GM18951 (cell line): ENCODE measurements around the gene DFFB.

Source experiments
- POLR2A ChIP-seq: IDR thresholded peaks from 4 replicates; pipeline ENCODE4 v1.6.1; 2011; ENCODE audit warnings: mild to moderate bottlenecking; ENCODE audit not compliant: insufficient read length, insufficient read depth; ENCODE audit errors: extremely low read depth
- in situ Hi-C: fragments of 300-500 bp; cut with MboI; formaldehyde crosslinking; loops from one replicate; pipeline ENCODE4 v1.12.0; 2022; ENCODE audit warnings: low sequenced_read_pairs, mixed read lengths, inconsistent platforms; ENCODE audit not compliant: unreplicated experiment

DFFB gene

DNA sequence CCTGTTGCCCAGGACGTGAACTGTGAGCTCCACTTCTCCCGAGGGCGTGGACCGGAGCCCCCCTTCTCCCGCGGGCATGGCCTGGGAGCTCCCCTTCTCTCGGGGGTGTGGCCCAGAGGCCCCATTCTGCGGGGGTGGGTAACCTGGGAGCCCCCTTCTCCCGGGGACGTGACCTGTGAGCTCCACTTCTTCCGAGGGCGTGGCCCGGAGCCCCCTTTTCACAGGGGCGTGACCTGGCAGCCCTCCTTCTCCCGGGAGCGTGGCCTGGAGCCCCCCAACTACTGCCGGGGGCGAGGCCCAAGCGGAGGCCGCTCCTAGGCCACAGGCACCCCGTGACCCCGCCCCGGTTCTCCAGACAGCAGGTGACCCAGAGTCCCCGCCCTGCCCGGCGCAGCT is 42.5 kb downstream of the DFFB start:
- no peak for TF ChIP-seq POLR2A
- in situ Hi-C loops: loop anchor here (25.0 kb wide), 1 partner anchor 913 kb away; no protein-coding TSS in a partner anchor

DNA sequence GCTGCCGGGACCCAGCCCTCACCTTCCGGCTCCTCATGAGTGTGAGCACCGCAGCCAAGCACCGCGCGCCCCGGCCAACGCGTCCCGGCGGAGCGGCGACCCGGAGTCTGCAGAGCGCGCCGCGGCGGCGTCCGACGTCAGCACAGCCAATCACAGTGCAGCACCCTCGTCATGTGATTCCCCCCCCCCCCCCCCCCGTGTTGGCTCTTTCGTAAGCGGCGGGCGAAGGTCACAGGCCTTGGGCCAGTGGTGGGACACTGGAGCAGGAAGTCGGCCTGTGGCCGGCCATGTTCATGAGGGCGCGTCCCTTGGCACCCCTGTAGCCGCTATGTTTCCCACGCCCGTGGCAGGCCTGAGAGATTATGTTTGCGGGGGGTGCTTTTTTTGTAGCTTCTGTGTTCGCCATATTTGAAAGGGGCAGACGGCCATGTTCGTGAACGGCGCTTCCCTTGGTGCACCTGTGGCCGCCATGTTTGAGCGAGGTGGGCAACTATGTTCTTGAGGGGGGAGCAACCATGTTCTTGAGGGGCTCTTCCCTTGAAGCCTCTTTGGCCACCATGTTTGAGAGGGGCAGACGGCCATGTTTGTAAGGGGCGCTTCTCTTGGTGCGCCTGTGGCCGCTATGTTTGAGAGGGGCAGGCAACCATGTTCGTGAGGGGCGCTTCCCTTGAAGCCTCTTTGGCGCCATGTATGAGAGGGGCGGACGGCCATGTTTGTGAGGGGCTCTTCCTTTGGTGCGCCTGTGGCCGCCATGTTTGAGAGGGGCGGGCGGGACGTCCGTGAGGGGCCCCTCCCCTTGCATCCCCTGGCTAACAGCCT is 43.1 kb downstream of the DFFB start, which contains the start of gene C1orf174:
Gene C1orf174, minus strand, starts transcription at position 123 of the 819 bp plus-strand sequence. Its CDS starts 86 bp downstream, at position 37.
- peak; percentile 82 for TF ChIP-seq POLR2A
- in situ Hi-C loops: loop anchor here (25.0 kb wide), 1 partner anchor 912 kb away; no protein-coding TSS in a partner anchor

DNA sequence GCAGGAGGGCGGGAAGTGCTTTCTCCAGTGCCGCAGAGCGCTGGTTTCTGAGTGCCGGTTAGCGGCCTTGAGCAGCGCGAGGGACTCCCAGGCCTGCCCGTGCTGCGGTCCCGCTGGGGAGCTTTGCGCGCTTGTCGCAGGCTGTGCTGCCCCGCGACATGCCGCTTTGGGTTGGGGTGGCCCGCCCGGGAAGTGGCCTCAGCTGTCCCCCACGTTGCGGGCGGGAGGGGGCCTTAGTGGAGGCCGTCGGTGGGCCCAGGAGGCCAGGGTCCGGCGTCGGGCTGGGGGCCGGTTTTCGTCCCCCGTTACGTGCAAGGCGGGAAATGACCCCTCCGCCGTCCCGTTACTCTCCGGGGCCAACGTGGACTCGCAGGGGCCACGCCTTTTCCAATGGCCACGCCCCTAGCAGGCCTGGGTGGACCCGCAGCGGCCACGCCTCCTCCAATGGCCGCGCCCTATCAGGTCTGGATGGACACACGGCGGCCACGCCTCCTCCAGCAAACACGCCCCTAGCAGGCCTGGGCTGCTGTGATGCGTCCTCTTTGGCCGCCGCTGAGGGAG is 43.8 kb downstream of the DFFB start:
- TF ChIP-seq POLR2A: peak; percentile 42
- in situ Hi-C loops: loop anchor here (25.0 kb wide), 1 partner anchor 911 kb away; no protein-coding TSS in a partner anchor

DNA sequence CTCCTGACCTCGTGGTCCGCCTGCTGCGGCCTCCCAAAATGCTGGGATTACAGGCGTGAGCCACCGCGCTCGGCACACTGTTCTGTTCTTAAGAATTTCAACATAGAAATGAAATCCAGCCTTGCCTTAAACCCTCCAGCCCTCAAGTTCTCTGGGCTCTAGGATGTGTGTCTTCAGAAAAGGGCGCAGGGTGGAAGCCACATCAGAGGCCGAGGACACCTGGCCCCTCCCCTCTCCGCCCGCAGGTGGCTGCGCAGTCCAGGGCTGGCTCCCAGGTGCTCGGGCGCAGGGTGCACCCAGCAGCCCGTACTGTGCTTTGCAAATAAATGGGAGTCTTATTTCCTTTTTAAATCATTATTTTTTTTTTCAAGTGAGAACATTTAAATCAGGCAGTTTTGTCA is 44.8 kb downstream of the DFFB start:
- in situ Hi-C loops: loop anchor here (25.0 kb wide), 1 partner anchor 910 kb away; no protein-coding TSS in a partner anchor

DNA sequence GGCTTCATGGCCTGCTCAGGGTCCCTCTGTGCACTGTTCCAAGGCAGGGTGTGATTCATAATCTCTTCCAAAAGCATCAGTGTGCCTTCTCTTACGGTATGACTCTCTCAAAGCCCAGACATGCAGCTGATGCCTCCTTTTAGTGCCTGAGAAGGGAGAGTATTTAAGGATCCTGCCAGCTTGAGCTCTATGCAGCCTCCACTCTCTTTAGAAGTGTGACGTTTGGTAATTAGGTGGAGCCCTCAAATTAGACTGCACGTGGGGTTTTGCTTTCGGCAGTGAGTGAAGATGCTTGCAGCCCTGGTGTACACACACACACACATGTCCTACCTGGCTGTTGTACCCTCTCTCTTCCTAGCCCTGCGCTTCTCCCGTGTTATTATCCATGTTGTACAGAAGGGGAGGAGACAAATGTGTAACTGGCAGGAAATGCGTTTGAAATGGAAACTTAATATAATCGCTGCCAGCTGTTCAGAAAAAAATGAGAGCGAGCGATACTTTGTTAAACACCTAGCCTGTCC is 45.4 kb downstream of the DFFB start:
- TF ChIP-seq POLR2A: no peak
- in situ Hi-C loops: loop anchor here (25.0 kb wide), 1 partner anchor 910 kb away; no protein-coding TSS in a partner anchor

More for the DNA sequence above, 44.8 kb downstream of the DFFB start:
- TF ChIP-seq POLR2A: no peak

DNA sequence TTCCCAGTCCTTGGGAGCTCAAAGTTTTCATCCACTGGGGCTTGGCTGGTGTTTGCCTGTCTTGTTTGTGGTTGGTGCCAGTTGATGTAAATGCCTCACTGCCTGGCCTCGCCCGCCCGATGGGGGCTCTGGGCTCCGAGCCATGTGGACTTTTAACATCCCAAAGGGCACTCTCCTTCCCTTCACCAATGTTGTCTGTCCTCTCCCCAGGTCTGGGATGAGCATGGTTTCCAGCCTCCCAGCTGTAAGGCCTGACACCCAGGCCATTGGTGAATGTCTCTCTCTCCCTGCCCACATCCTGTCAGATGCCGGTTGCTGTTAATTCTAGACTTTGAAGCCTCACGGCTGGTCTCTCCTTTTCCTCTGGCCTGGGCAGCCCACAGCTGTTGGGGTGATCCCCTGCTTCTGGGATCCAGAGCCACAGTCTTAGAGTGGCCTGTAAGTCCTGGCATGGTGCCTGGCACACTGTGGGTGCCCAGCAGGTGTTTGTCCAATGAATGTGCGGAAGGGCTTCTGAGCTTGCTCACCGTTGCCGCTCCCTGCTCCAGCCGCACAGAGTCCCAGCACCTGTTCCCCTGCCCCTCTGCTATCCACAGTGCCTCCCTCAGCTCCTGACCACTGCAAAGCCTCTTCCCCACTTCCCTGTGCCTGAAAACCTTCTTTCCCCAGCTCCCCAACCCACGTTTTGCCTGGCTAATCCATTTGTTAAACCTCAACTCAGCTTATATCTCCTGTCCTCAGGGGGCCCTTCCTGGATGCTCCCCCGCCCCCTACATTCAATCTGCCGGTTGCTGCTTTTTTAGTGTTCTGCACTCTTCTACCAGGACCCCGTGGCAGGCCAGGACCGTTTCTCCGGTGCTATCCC is 46.1 kb downstream of the DFFB start:
- in situ Hi-C loops: loop anchor here (25.0 kb wide), 1 partner anchor 909 kb away; no protein-coding TSS in a partner anchor

DNA sequence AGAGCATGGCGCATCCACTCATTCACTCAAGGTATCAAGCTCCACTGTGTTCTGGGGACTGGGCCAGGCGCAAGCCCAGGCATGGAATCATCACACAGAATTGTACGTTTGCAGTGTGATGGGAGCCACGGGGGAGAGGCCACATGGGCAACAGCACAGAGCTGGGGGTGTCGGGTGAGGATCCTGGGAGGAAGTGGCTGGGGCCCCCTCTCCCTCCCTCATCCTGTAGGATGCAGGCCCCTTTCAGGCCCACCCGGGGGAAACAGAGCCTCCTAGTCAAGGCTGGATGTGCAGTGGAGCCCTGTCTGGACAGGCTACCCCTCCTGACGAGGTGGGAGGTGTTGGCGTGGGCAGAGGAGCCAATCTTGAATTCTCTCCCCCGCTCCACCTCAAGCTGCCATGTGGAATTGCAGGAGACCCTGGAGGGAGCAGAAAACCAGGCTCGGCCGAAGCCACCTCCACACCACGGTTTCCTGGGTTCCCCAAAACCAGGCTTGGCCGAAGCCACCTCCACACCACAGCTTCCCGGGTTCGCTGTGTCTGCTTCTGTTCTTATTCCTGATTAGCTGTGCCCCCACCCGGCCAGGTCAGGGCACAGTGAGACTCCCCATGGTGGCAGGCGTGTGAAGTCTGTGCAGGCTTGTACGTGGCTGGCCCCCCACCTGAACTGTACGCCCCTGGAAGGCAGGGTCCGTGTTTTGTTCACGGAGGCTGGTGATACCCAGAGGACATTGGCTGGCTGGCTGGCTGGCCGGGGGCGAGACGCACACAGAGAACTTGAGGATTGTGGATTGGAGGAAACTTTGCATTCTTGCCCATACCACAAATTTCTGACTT is 46.9 kb downstream of the DFFB start:
- in situ Hi-C loops: loop anchor here (25.0 kb wide), 1 partner anchor 908 kb away; no protein-coding TSS in a partner anchor
- no peak for TF ChIP-seq POLR2A

More for the DNA sequence above, 46.1 kb downstream of the DFFB start:
- TF ChIP-seq POLR2A: no peak

DNA sequence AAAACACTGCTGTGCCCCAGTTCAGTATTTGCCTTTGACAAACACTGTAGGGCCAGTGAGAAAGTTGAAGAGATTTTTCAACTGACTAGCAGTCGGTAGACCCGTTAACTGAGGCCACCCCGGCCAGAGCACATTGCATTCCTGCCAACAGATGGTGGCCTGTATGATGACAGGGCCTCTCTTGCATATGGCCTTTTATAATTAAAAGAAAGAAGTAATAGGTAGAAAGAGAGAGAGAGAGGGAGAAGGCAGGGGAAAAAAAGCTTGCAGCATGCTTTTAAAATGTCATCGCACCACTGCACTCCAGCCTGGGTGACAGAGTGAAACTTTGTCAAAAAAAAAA is 47.5 kb downstream of the DFFB start:
- in situ Hi-C loops: loop anchor here (25.0 kb wide), 1 partner anchor 907 kb away; no protein-coding TSS in a partner anchor
- TF ChIP-seq POLR2A: no peak

DNA sequence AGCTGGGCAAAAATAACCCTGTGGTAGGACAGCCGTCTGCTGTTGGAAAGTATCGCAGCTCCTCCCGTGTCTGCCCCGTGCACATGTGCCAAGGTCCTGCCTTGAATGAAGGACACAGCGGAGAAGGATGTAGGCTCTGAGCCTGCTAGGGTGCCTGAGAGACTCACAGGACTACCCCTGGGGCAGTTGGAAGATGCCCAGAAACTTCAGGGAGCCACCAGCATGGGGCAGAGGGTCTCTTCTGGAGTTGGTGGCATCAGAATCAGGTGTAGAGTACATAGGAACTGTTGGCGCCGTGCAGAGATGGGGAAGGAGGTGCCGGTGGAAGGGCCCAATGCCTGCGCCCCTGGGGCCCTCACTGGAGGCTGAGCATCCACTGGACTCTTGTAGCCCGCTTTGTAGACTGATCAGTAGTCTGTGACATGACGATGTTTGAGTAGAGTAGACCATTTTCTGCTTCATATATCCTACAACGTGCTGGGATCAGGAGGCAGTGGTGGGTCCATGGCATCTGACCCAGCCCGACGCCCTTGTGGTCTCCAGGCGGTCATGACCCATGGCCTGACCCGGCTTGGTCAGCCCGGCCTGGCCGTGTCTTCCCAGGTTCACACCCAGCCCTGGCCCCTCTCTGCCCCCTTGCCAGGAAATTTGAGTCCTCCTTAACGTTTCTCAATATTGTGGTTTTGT is 48.1 kb downstream of the DFFB start:
- no peak for TF ChIP-seq POLR2A
- in situ Hi-C loops: loop anchor here (25.0 kb wide), 1 partner anchor 907 kb away; no protein-coding TSS in a partner anchor

DNA sequence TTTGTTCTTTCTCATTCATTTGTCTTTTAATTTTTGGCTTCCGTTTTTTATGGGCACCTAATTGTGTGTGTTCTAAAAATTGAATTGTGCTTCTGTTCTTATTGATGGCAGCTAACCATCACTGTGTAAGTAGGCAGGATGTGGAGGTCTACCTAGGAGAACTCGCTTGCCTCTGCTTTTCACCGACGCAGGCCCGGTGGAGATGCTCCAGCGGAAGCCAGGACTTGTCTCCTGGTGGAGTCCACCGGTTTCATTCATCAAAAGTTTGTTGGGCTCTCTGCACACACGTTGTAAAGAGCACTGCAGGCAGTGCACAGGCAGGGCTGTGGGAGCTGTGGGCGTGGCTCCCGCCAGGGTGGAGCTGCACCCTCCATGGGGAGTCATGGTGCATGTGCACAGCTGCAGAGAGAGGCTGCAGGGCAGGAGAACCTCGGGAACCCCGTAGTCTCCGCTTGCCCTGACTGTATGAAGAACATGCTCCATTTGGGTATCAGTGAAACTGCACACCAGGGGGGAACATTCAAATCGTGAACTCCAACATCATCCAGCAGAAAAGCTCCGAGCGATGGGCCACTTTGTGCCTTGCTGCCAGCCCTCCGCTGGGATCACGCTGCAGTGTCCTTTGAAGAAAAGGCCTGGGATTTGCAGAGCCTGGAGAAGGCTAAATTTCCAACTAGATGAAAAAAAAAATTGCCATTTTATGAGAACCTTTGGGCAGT is 48.8 kb downstream of the DFFB start:
- no peak for TF ChIP-seq POLR2A

DNA sequence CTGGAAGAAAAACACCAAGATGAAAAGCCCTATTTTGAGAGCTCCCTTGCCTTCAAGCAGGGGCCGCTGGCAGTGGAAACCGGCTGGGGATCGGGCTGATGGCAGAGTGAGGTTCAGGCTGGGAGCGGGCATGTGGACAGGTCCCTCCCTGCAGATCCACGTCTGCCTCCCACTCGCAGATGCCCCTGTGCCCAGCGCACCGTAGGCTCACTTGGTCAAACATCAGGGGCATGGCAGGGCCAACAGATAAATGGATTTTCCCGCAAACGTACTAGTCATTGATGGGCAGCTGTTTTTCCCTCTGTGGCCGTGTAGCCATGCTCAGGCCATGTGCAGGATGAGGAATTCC is 49.4 kb downstream of the DFFB start:
- TF ChIP-seq POLR2A: no peak
- in situ Hi-C loops: loop anchor here (25.0 kb wide), 1 partner anchor 906 kb away; no protein-coding TSS in a partner anchor

More for the DNA sequence above, 48.8 kb downstream of the DFFB start:
- in situ Hi-C loops: loop anchor here (25.0 kb wide), 1 partner anchor 906 kb away; no protein-coding TSS in a partner anchor
